Measurements from ENCODE around the gene MTHFD1L. TPM values are rescaled to one million over a fixed set of nuclear protein-coding genes. Genes with fewer than 3 reads are reported as not detected.

Gene MTHFD1L
- total and polyA plus RNA-seq, 2 of the 4 experiments (the other 2 are of a cell fraction): 43.5 to 53.2 TPM

DNA sequence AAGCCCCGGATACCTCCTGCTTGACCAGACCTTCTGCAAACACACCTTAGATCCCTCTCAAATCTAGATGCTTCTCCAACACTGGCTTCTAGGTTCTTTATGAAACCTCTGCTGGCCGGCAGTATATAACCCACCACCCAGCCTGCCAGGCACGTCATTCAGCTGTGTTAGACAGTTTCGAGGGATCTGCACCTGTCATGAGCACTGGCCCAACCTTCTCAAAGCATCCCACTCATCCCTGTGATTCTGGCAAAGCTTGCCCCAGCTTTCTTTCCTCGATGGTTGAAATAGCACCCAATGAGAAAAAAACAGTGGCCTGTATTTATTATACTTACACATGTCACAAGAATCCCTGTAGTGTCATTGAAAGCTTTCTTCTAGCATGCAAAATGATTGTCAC is 157.8 kb downstream of the MTHFD1L start:
- H3K4me1 ChIP-seq (ENCODE audit: control insufficient read depth, insufficient read depth, low read length): peaks cover 11% of the 10 kb centered on the region
- H3K14ac ChIP-seq (replicated peaks; ENCODE audit: low read depth, low read length): no peak overlapping the region
- no peak for ATAC-seq (ENCODE audit: low read depth)
- no peak overlapping the region for H4K5ac ChIP-seq (ENCODE audit: low read depth, low read length)
- H3K4me2 ChIP-seq (ENCODE audit: low read depth, low read length): no peak overlapping the region
- no peak overlapping the region for H3K4ac ChIP-seq (ENCODE audit: low read depth, low read length)
- H4K91ac ChIP-seq (ENCODE audit: insufficient read depth, low read depth, low read length): no peak overlapping the region
- WGBS, 2 experiments (ENCODE audit: extremely low coverage in 2 of 2, insufficient read length in 1 of 2): 100% methylated on average over 3 of the region's 5 CpGs; no CpG with 5 or more reads in 1 of the 2 experiments
- dilution Hi-C loops (cut with HindIII; ENCODE audit: low sequenced_read_pairs, unreplicated experiment): no loop called here
- H3K9me3 ChIP-seq (ENCODE audit: control insufficient read depth, insufficient read depth, low read length): no peaks in the 10 kb centered on the region
- H3K23ac ChIP-seq (ENCODE audit: low read depth, low read length): no peak overlapping the region
- H4K20me1 ChIP-seq (ENCODE audit: insufficient read depth, low read length): no peaks in the 10 kb centered on the region
- no peak for TF ChIP-seq MAFK (IDR thresholded peaks at IDR 0.05; ENCODE audit: low read depth, low read length)
- TF ChIP-seq POLR2A (IDR thresholded peaks at IDR 0.05; ENCODE audit: low read depth, low read length): no peak
- TF ChIP-seq SMC3 (IDR thresholded peaks at IDR 0.05; ENCODE audit: low read depth, low read length): no peak
- TF ChIP-seq BHLHE40 (IDR thresholded peaks at IDR 0.05; ENCODE audit: low read depth, low read length): no peak
- TF ChIP-seq RAD21 (IDR thresholded peaks at IDR 0.05; ENCODE audit: low read length): no peak
- TF ChIP-seq RCOR1 (IDR thresholded peaks at IDR 0.05; ENCODE audit: insufficient replicate concordance, low read length): no peak
- TF ChIP-seq MXI1 (IDR thresholded peaks at IDR 0.05; ENCODE audit: borderline replicate concordance, low read depth, low read length): no peak
- no peak for TF ChIP-seq CHD1 (IDR thresholded peaks at IDR 0.05; ENCODE audit: low read depth, low read length)
- TF ChIP-seq, protein P1, sequence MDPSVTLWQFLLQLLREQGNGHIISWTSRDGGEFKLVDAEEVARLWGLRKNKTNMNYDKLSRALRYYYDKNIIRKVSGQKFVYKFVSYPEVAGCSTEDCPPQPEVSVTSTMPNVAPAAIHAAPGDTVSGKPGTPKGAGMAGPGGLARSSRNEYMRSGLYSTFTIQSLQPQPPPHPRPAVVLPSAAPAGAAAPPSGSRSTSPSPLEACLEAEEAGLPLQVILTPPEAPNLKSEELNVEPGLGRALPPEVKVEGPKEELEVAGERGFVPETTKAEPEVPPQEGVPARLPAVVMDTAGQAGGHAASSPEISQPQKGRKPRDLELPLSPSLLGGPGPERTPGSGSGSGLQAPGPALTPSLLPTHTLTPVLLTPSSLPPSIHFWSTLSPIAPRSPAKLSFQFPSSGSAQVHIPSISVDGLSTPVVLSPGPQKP (IDR thresholded peaks at IDR 0.05; ENCODE audit: borderline replicate concordance, low read depth, low read length): no peak
- no peak for TF ChIP-seq NFE2L2 (IDR thresholded peaks at IDR 0.05; ENCODE audit: low read depth, low read length)
- no peak for TF ChIP-seq CEBPB (IDR thresholded peaks at IDR 0.05; ENCODE audit: low read depth, low read length)
- TF ChIP-seq, protein P2, sequence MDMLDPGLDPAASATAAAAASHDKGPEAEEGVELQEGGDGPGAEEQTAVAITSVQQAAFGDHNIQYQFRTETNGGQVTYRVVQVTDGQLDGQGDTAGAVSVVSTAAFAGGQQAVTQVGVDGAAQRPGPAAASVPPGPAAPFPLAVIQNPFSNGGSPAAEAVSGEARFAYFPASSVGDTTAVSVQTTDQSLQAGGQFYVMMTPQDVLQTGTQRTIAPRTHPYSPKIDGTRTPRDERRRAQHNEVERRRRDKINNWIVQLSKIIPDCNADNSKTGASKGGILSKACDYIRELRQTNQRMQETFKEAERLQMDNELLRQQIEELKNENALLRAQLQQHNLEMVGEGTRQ (IDR thresholded peaks at IDR 0.05; ENCODE audit: low read depth, low read length): no peak
- TF ChIP-seq, protein P3, sequence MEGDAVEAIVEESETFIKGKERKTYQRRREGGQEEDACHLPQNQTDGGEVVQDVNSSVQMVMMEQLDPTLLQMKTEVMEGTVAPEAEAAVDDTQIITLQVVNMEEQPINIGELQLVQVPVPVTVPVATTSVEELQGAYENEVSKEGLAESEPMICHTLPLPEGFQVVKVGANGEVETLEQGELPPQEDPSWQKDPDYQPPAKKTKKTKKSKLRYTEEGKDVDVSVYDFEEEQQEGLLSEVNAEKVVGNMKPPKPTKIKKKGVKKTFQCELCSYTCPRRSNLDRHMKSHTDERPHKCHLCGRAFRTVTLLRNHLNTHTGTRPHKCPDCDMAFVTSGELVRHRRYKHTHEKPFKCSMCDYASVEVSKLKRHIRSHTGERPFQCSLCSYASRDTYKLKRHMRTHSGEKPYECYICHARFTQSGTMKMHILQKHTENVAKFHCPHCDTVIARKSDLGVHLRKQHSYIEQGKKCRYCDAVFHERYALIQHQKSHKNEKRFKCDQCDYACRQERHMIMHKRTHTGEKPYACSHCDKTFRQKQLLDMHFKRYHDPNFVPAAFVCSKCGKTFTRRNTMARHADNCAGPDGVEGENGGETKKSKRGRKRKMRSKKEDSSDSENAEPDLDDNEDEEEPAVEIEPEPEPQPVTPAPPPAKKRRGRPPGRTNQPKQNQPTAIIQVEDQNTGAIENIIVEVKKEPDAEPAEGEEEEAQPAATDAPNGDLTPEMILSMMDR (conservative IDR thresholded peaks at IDR 0.05; ENCODE audit: low read depth, low read length): no peak
- no peak for TF ChIP-seq FOS (IDR thresholded peaks at IDR 0.05; ENCODE audit: low read depth, low read length)
- TF ChIP-seq MAZ (IDR thresholded peaks at IDR 0.05; ENCODE audit: borderline replicate concordance, low read depth, low read length): no peak
- TF ChIP-seq RFX5 (IDR thresholded peaks at IDR 0.05; ENCODE audit: low read depth, low read length): no peak
- H3K56ac ChIP-seq (ENCODE audit: extremely low read depth, insufficient read depth, low read length): no peak overlapping the region
- H4K8ac ChIP-seq (ENCODE audit: low read depth in 2 of 2, low read length in 2 of 2): no peak overlapping the region
- H2BK15ac ChIP-seq (ENCODE audit: low read depth, low read length): no peak overlapping the region
- H3K4me3 ChIP-seq (ENCODE audit: insufficient read depth, low read depth, low read length): no peak overlapping the region
- no TSS peak for BruUV-seq (replicated peaks)
- peaks cover 28 to 42% of the 10 kb centered on the region in 2 experiments for H3K79me1 ChIP-seq (ENCODE audit: low read depth in 1 of 2, low read length in 2 of 2)
- intact Hi-C loops (cut with micrococcal nuclease): no loop called here
- H3K27ac ChIP-seq (ENCODE audit: insufficient read depth, low read length): no peak overlapping the region
- CTCF ChIA-PET: interaction anchor here (0.6 to 1.1 kb wide), 2 partner anchors 9 to 303 kb away, joined by 3 to 5 read pairs; no protein-coding TSS in a partner anchor
- H3K18ac ChIP-seq (ENCODE audit: low read depth, low read length): no peak overlapping the region
- H2BK5ac ChIP-seq (ENCODE audit: low read depth, low read length, poor library complexity, severe bottlenecking): no peak overlapping the region
- no peak for DNase-seq
- H3K36me3 ChIP-seq (ENCODE audit: control insufficient read depth, insufficient read depth, low read length): peaks cover 52% of the 10 kb centered on the region
- no peak overlapping the region for H2BK120ac ChIP-seq (ENCODE audit: low read depth, low read length)
- POLR2A ChIA-PET (ENCODE audit: unreplicated experiment): interaction anchor here (0.7 kb wide), 1 partner anchor 22 kb away, joined by 20 read pairs; no protein-coding TSS in a partner anchor
- no peak overlapping the region for H2AFZ ChIP-seq (replicated peaks; ENCODE audit: low read length, poor library complexity)
- H3K9ac ChIP-seq (ENCODE audit: low read depth, low read length): no peak overlapping the region
- H2AK9ac ChIP-seq (replicated peaks; ENCODE audit: low read depth, low read length, poor library complexity): no peak overlapping the region
- H2BK20ac ChIP-seq (ENCODE audit: low read depth, low read length): no peak overlapping the region
- peaks cover 11% of the 10 kb centered on the region for H3K9me1 ChIP-seq (ENCODE audit: insufficient read depth, low read length)
- in situ Hi-C loops (cut with MboI; ENCODE audit: low sequenced_read_pairs): no loop called here
- no peak overlapping the region for H2AK5ac ChIP-seq (ENCODE audit: low read depth, low read length)
- H3K27me3 ChIP-seq (ENCODE audit: control insufficient read depth, insufficient read depth, low read length): no peaks in the 10 kb centered on the region
